GM12878 (cell line): ENCODE data around the gene FYB1. TPM values are rescaled to one million over a fixed set of nuclear protein-coding genes. Genes with fewer than 3 reads are reported as not detected.

Experiments used
- ATAC-seq: fragments of 200-7000 bp; cut with Tn5 transposase; 3 replicates; pipeline ENCODE4 v1.9.1; 2020; ENCODE audit warnings: mild to moderate bottlenecking, moderate library complexity
- BruUV-seq: library from RNA; stranded (reverse); fragments of 400-500 nt; replicated peaks from 2 replicates; lab custom pipeline; 2021; lab: Mats Ljungman, UMichigan
- CTCF ChIA-PET: fragments of 300-600 bp; sonication (Branson Sonifier 250); formaldehyde crosslinking; extraction: SDS; loops from one replicate; lab custom pipeline; 2021; ENCODE audit warnings: inconsistent platforms; lab: Yijun Ruan, JAX
- POLR2A ChIA-PET: fragments of 350-600 bp; formaldehyde crosslinking; extraction: SDS; loops from one replicate; lab custom pipeline; 2021; ENCODE audit warnings: inconsistent platforms; lab: Charles Lee
- RAD21 ChIA-PET: fragments of 300-600 bp; sonication (Branson Sonifier 250); formaldehyde crosslinking; loops from one replicate; lab custom pipeline; 2023; ENCODE audit warnings: antibody characterized with exemption; ENCODE audit not compliant: unreplicated experiment; lab: Charles Lee
- SMC1A ChIA-PET: fragments of 300-600 bp; sonication (Branson Sonifier 250); formaldehyde crosslinking; loops from one replicate; lab custom pipeline; 2023; ENCODE audit not compliant: unreplicated experiment, uncharacterized antibody; lab: Charles Lee
- DNase-seq: peaks from one replicate; pipeline ENCODE4 v3.0.0-alpha.2; 2011; ENCODE audit warnings: low read depth, low spot score
- FAIRE-seq: peaks from 3 replicates; lab custom pipeline; 2011; peaks lifted over from hg19 to GRCh38; lab: Jason Lieb, UNC
- H2AFZ ChIP-seq: 2 replicates; pipeline ENCODE4 v1.6.0; 2011; ENCODE audit warnings: low read depth, low read length, control low read depth; ENCODE audit not compliant: control insufficient read depth
- H3K27ac ChIP-seq: 2 replicates; pipeline ENCODE4 v1.5.1; 2011; ENCODE audit warnings: control low read depth; ENCODE audit not compliant: control insufficient read depth, insufficient read depth
- H3K27me3 ChIP-seq, 2 experiments: replicated peaks in 1 of 2; 2 replicates each; pipeline versions ENCODE4 v1.6.0 to v1.6.1; 2011; ENCODE audit warnings: low read length in 1 of 2; ENCODE audit not compliant: control insufficient read depth in 2 of 2, insufficient read depth in 2 of 2
- H3K36me3 ChIP-seq, 2 experiments: 2 replicates each; pipeline ENCODE4 v1.5.1; 2011; ENCODE audit warnings: low read length in 1 of 2; ENCODE audit not compliant: control insufficient read depth in 2 of 2, insufficient read depth in 2 of 2
- H3K4me1 ChIP-seq: 2 replicates; pipeline ENCODE4 v1.6.1; 2011; ENCODE audit warnings: mild to moderate bottlenecking, low read length, moderate library complexity, mixed read lengths; ENCODE audit not compliant: control insufficient read depth, insufficient read depth
- H3K4me2 ChIP-seq: 2 replicates; pipeline ENCODE4 v1.6.0; 2011; ENCODE audit warnings: control low read depth; ENCODE audit not compliant: control insufficient read depth, insufficient read depth
- H3K4me3 ChIP-seq: fragments of 200-600 bp; sonication (generic); 2 replicates; pipeline ENCODE4 v1.5.1; 2016
- H3K79me2 ChIP-seq: 2 replicates; pipeline ENCODE4 v1.6.0; 2011; ENCODE audit warnings: low read length; ENCODE audit not compliant: control insufficient read depth, insufficient read depth
- H3K9ac ChIP-seq: 2 replicates; pipeline ENCODE4 v1.8.0; 2011; ENCODE audit warnings: low read length, control low read depth, mixed read lengths; ENCODE audit not compliant: control insufficient read depth, insufficient read depth
- H3K9me3 ChIP-seq: replicated peaks from 3 replicates; pipeline ENCODE4 v1.5.1; 2011; ENCODE audit warnings: mild to moderate bottlenecking, low read length; ENCODE audit not compliant: control insufficient read depth, insufficient read depth
- H4K20me1 ChIP-seq: 2 replicates; pipeline ENCODE4 v1.6.0; 2011; ENCODE audit not compliant: control insufficient read depth, insufficient read depth
- ASH2L ChIP-seq: fragments of 300-600, 200-600 bp; sonication (generic); IDR thresholded peaks from 2 replicates; pipeline ENCODE4 v1.6.1; 2017; ENCODE audit warnings: low read depth, mild to moderate bottlenecking, borderline replicate concordance
- BCL11A ChIP-seq: IDR thresholded peaks from 2 replicates; pipeline ENCODE4 v1.6.1; 2011; ENCODE audit warnings: low read depth, low read length
- ETV6 ChIP-seq, 2 experiments: fragments of 450-650 bp in 1 of 2; IDR thresholded peaks in 1 of 2; conservative IDR thresholded peaks in 1 of 2; 2 replicates each; pipeline ENCODE4 v1.6.1; 2014; ENCODE audit warnings: antibody characterized with exemption in 1 of 2, borderline replicate concordance in 1 of 2, low read depth in 1 of 2, mild to moderate bottlenecking in 1 of 2, moderate library complexity in 1 of 2
- SMAD1 ChIP-seq: fragments of 450-650 bp; IDR thresholded peaks from 2 replicates; pipeline ENCODE4 v1.6.1; 2018; ENCODE audit warnings: mild to moderate bottlenecking, low read depth; ENCODE audit not compliant: partially characterized antibody
- SREBF2 ChIP-seq: IDR thresholded peaks from 2 replicates; pipeline ENCODE4 v1.6.1; 2012; ENCODE audit warnings: mild to moderate bottlenecking, low read length
- STAT3 ChIP-seq: IDR thresholded peaks from 2 replicates; pipeline ENCODE4 v1.6.1; 2011; ENCODE audit warnings: low read depth, low read length, improper control_type of control experiment
- TBL1XR1 ChIP-seq: IDR thresholded peaks from 2 replicates; pipeline ENCODE4 v1.6.1; 2012; ENCODE audit warnings: low read depth, low read length, improper control_type of control experiment
- ZNF217 ChIP-seq: fragments of 450-650 bp; IDR thresholded peaks from 2 replicates; pipeline ENCODE4 v1.6.1; 2017; ENCODE audit warnings: antibody characterized with exemption, mild to moderate bottlenecking
- WGBS: methylation state at CpG from one replicate; pipeline ENCODE4 v1.1.6; 2016; ENCODE audit warnings: low lambda C conversion rate; ENCODE audit not compliant: insufficient replicate concordance, insufficient coverage; ENCODE audit errors: missing lambda C conversion rate; 5-methylcytosine and 5-hydroxymethylcytosine counted together
- in situ Hi-C: fragments of 300-500 bp; cut with MboI; formaldehyde crosslinking; loops from 9 replicates; pipeline ENCODE4 v1.14.3; 2018; ENCODE audit warnings: mixed read lengths
- intact Hi-C: fragments of 100-400 bp; cut with micrococcal nuclease; formaldehyde crosslinking; loops from one replicate; pipeline ENCODE4 v1.14.2; 2022; ENCODE audit not compliant: unreplicated experiment
- polyA plus RNA-seq, 11 experiments: library from polyadenylated mRNA; depleted of rRNA in 4 of 11; unstranded in 6 of 11; stranded (reverse) in 5 of 11; fragments of >200 nt; fragmentation: Nextera tagmentation in 4 of 11; fragmentation: Illumina TruSeq in 1 of 11; extraction: Ambion mirVana in 4 of 11; extraction: Trizol in 1 of 11; gene quantifications; 1 replicate in 1 of 11; 2 replicates in 10 of 11; pipeline versions ENCODE4 v1.2.1 to v1.2.3, GENCODE V29; 2011 to 2016; ENCODE audit warnings: inconsistent platforms in 2 of 11, missing spikeins in 2 of 11, low read depth in 1 of 11
- total RNA-seq, 4 experiments: library from RNA; depleted of rRNA in 3 of 4; stranded (reverse); fragments of >200 nt in 3 of 4; fragmentation: Illumina TruSeq in 1 of 4; extraction: Trizol in 1 of 4; gene quantifications; 2 replicates each; pipeline versions ENCODE4 v1.2.1 to v1.2.3, GENCODE V29; 2013 to 2021
- TF ChIP-seq, protein P1 (sequence below): fragments of 450-650 bp; IDR thresholded peaks from 2 replicates; pipeline ENCODE4 v1.6.1; 2018; ENCODE audit warnings: mild to moderate bottlenecking, low read depth, moderate library complexity; ENCODE audit not compliant: partially characterized antibody
- TF ChIP-seq, protein P2 (sequence below): fragments of 450-650 bp; IDR thresholded peaks from 2 replicates; pipeline ENCODE4 v1.6.1; 2017; ENCODE audit warnings: low read depth, mild to moderate bottlenecking, moderate library complexity

The FYB1 gene
- total and polyA plus RNA-seq, 10 of the 15 experiments (the other 5 are each of a cell fraction or from before 2014, with no cell fraction given) = 0.06 to 4.3 (median 0.25) TPM; not detected in 2

DNA sequence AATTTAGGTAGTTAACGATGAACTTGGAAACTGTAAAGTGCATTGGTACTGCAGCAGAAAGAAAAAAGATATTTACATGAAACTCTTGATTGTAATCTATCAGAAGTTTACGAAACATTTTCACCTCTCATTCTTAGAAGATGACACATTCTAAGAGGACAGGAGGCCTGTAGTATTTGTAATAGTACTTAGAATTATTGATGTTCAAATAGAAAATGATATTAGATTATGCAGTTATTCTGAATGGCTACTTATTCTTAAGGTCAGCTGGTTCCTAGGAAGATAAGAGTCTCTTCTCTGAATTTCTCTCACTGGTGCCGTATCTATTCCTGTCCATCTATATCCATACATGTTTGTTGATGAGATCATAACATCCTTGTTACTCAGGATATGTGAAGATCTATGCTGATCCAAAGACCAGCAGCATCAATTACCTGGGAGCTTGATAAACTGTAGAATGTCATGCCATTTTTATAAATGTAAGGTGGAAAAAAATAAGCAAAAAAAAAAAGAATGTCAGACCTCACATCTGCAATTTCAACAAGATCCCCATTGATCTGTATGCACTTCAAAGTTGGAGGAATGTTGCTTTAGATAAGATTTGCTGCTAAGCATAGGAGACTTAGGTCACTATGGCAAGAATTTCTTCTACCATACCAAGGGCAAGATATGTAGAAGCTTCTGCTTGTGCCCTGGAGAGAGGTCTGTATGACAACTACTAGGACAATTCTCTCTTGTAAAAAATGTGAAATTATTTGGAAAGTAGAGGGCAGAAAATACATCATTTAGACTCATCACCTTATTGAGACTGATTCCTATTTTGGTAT lies 102.8 kb downstream of the FYB1 start:
- ChIA-PET POLR2A (no interaction called here), CTCF (interaction anchor here (1.5 kb wide), 1 partner anchor 10 kb away, joined by 4 read pairs; no protein-coding TSS in a partner anchor), SMC1A (interaction anchor here (1.2 kb wide), 1 partner anchor 99 kb away, joined by 3 read pairs; no protein-coding TSS in a partner anchor), RAD21 (no interaction called here)
- H4K20me1 ChIP-seq = no peaks in the 10 kb centered on the region
- no peak for DNase-seq
- no peaks in the 10 kb centered on the region for H3K79me2 ChIP-seq
- H2AFZ ChIP-seq = no peak overlapping the region
- FAIRE-seq = peak; percentile 23
- TF ChIP-seq ETV6 (conservative IDR thresholded peaks at IDR 0.05 in 1 of 2, IDR thresholded peaks at IDR 0.05 in 1 of 2; ENCODE audit: borderline replicate concordance in 1 of 2, low read depth in 1 of 2) (no peak), SMAD1 (no peak), TBL1XR1 (no peak), BCL11A (no peak), ASH2L (no peak), STAT3 (no peak), SREBF2 (no peak), ZNF217 (no peak)
- TF ChIP-seq, protein P1, sequence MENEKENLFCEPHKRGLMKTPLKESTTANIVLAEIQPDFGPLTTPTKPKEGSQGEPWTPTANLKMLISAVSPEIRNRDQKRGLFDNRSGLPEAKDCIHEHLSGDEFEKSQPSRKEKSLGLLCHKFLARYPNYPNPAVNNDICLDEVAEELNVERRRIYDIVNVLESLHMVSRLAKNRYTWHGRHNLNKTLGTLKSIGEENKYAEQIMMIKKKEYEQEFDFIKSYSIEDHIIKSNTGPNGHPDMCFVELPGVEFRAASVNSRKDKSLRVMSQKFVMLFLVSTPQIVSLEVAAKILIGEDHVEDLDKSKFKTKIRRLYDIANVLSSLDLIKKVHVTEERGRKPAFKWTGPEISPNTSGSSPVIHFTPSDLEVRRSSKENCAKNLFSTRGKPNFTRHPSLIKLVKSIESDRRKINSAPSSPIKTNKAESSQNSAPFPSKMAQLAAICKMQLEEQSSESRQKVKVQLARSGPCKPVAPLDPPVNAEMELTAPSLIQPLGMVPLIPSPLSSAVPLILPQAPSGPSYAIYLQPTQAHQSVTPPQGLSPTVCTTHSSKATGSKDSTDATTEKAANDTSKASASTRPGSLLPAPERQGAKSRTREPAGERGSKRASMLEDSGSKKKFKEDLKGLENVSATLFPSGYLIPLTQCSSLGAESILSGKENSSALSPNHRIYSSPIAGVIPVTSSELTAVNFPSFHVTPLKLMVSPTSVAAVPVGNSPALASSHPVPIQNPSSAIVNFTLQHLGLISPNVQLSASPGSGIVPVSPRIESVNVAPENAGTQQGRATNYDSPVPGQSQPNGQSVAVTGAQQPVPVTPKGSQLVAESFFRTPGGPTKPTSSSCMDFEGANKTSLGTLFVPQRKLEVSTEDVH = no peak
- TF ChIP-seq, protein P2, sequence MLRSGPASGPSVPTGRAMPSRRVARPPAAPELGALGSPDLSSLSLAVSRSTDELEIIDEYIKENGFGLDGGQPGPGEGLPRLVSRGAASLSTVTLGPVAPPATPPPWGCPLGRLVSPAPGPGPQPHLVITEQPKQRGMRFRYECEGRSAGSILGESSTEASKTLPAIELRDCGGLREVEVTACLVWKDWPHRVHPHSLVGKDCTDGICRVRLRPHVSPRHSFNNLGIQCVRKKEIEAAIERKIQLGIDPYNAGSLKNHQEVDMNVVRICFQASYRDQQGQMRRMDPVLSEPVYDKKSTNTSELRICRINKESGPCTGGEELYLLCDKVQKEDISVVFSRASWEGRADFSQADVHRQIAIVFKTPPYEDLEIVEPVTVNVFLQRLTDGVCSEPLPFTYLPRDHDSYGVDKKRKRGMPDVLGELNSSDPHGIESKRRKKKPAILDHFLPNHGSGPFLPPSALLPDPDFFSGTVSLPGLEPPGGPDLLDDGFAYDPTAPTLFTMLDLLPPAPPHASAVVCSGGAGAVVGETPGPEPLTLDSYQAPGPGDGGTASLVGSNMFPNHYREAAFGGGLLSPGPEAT = no peak
- no peaks in the 10 kb centered on the region for H3K4me1 ChIP-seq
- no peaks in the 10 kb centered on the region for H3K36me3 ChIP-seq
- in situ Hi-C loops = no loop called here
- H3K4me3 ChIP-seq = no peak overlapping the region
- no peaks in the 10 kb centered on the region for H3K27me3 ChIP-seq
- H3K27ac ChIP-seq = no peak overlapping the region
- no peak overlapping the region for H3K9ac ChIP-seq
- BruUV-seq = no TSS peak
- intact Hi-C loops = no loop called here
- H3K9me3 ChIP-seq = no peaks in the 10 kb centered on the region
- WGBS = 31% methylated on average over 3 of the region's 3 CpGs
- H3K4me2 ChIP-seq = no peak overlapping the region
- ATAC-seq = no peak
